T-cell (primary cell): Measurements from ENCODE around the gene FIBP. TPM values are rescaled to one million over a fixed set of nuclear protein-coding genes. Genes with fewer than 3 reads are reported as not detected.

ENCODE experiments used
- ATAC-seq, 4 experiments: fragments of 200-7000 bp in 3 of 4; fragments of 150-1000 bp in 1 of 4; cut with Tn5 transposase; replicated peaks in 1 of 4; 1 replicate in 3 of 4; 2 replicates in 1 of 4; pipeline ENCODE4 v1.10.0; 2021; ENCODE audit warnings: moderate library complexity in 3 of 4, mild to moderate bottlenecking in 2 of 4, moderate number of reproducible peaks in 1 of 4
- CTCF ChIA-PET, 2 donors: fragments of 300-600 bp; sonication (Branson Sonifier 250); formaldehyde crosslinking; loops; one replicate each; lab custom pipeline; 2022; ENCODE audit warnings: antibody characterized with exemption in 2 of 2; lab: Charles Lee
- POLR2A ChIA-PET, 2 donors: fragments of 300-600 bp; sonication (Branson Sonifier 250); formaldehyde crosslinking; loops; one replicate each; lab custom pipeline; 2022; ENCODE audit warnings: antibody characterized with exemption in 2 of 2; lab: Charles Lee
- DNase-seq, 35 experiments: peaks; one replicate each; pipeline versions ENCODE4 v3.0.0 to v3.0.0-alpha.2; 2013 to 2023
- H3K27ac ChIP-seq: one replicate; pipeline ENCODE4 v1.5.1; 2013; ENCODE audit warnings: low read length
- H3K27me3 ChIP-seq, 2 experiments: replicated peaks in 1 of 2; 1 replicate in 1 of 2; 2 replicates in 1 of 2; pipeline versions ENCODE4 v1.6.1 to v1.7.0; 2013; ENCODE audit warnings: low read length in 1 of 2, mixed read lengths in 1 of 2; ENCODE audit not compliant: control insufficient read depth in 2 of 2, insufficient read depth in 2 of 2; ENCODE audit errors: extremely low read depth in 1 of 2
- H3K36me3 ChIP-seq, 2 donors: 1 replicate in 1 of 2; 2 replicates in 1 of 2; pipeline versions ENCODE4 v1.6.1 to v1.7.0; 2013; ENCODE audit warnings: low read length in 1 of 2; ENCODE audit not compliant: control insufficient read depth in 2 of 2, insufficient read depth in 1 of 2; ENCODE audit errors: extremely low read depth in 1 of 2
- H3K4me1 ChIP-seq, 2 experiments: 1 replicate in 1 of 2; 2 replicates in 1 of 2; pipeline versions ENCODE4 v1.6.1 to v1.7.0; 2013; ENCODE audit warnings: low read length in 2 of 2, mixed read lengths in 1 of 2; ENCODE audit not compliant: insufficient read depth in 2 of 2, control insufficient read depth in 1 of 2; ENCODE audit errors: extremely low read depth in 1 of 2
- H3K4me3 ChIP-seq, 2 donors: 1 replicate in 1 of 2; 2 replicates in 1 of 2; pipeline versions ENCODE4 v1.5.1 to v1.7.0; 2013; ENCODE audit warnings: mild to moderate bottlenecking in 2 of 2, low read length in 1 of 2, moderate library complexity in 1 of 2; ENCODE audit not compliant: control insufficient read depth in 1 of 2; ENCODE audit errors: extremely low read depth in 1 of 2
- H3K9me3 ChIP-seq: 2 replicates; pipeline ENCODE4 v1.7.0; 2013
- H3K27ac Mint-ChIP-seq, 2 donors: one replicate each; pipeline ENCODE4 v1.8.0; 2020 to 2021; ENCODE audit warnings: mild to moderate bottlenecking in 2 of 2, mixed read lengths in 2 of 2
- H3K27me3 Mint-ChIP-seq, 2 donors: one replicate each; pipeline ENCODE4 v1.8.0; 2021 to 2022; ENCODE audit warnings: mixed read lengths in 2 of 2
- H3K36me3 Mint-ChIP-seq: one replicate; pipeline ENCODE4 v1.8.0; 2021; ENCODE audit warnings: mixed read lengths
- H3K4me1 Mint-ChIP-seq, 3 donors: one replicate each; pipeline ENCODE4 v1.8.0; 2020 to 2022; ENCODE audit warnings: mixed read lengths in 3 of 3, mild to moderate bottlenecking in 1 of 3
- H3K4me3 Mint-ChIP-seq, 3 donors: one replicate each; pipeline ENCODE4 v1.8.0; 2020 to 2022; ENCODE audit warnings: mild to moderate bottlenecking in 3 of 3, mixed read lengths in 3 of 3, moderate library complexity in 3 of 3
- H3K9me3 Mint-ChIP-seq, 3 donors: one replicate each; pipeline ENCODE4 v1.8.0; 2020 to 2022; ENCODE audit warnings: mixed read lengths in 3 of 3
- WGBS: methylation state at CpG from one replicate; pipeline ENCODE4 v1.1.5; 2013; ENCODE audit warnings: missing lambda C conversion rate; ENCODE audit not compliant: insufficient coverage; 5-methylcytosine and 5-hydroxymethylcytosine counted together
- total RNA-seq, 35 experiments: library from RNA in 6 of 35; stranded (reverse) in 6 of 35; fragments of 120-200 nt in 1 of 35; gene quantifications; one replicate each; pipeline versions ENCODE4 v1.2.1 to v1.2.4 and lab custom pipeline; 2013 to 2026

The FIBP gene
- total RNA-seq, 5 donors from 2014 or later (not counting 1 experiment from before 2014, with no cell fraction given), result 30.2 to 47.1 (median 39.2) TPM

GRCh38 chr11:65887723-65888162 is 528 bp downstream of the FIBP start:
- H3K27me3 Mint-ChIP-seq, result no peaks in the 10 kb centered on the region
- peak overlapping the region; percentile 91 for H3K27ac ChIP-seq
- ATAC-seq (no peak), DNase-seq (no peak)
- WGBS, result 7% methylated on average over 19 of the region's 23 CpGs
- H3K9me3 Mint-ChIP-seq, result no peaks in the 10 kb centered on the region
- CTCF ChIA-PET, result interaction anchor here (0.6 to 9.7 kb wide), 26 partner anchors 11 to 273 kb away, joined by 3 to 167 read pairs (median 4); partner anchors contain the start of genes BANF1 (in 1 of the 2), CFL1 (in 1 of the 2), EIF1AD (in 1 of the 2) and FOSL1 (in 1 of the 2)
- H3K27me3 ChIP-seq, result no peaks in the 10 kb centered on the region
- peak overlapping the region; percentile 93 to 99 for H3K27ac Mint-ChIP-seq
- H3K4me1 Mint-ChIP-seq, result peaks cover 62 to 70% (median 64%) of the 10 kb centered on the region in 3 donors
- peaks cover 12 to 36% of the 10 kb centered on the region in 2 donors for H3K36me3 ChIP-seq
- H3K9me3 ChIP-seq, result no peaks in the 10 kb centered on the region
- POLR2A ChIA-PET, result interaction anchor here (0.6 to 0.7 kb wide), 10 partner anchors 9 to 1662 kb away, joined by 3 to 6 read pairs (median 4); partner anchors contain the start of genes MUS81 (in 1 of the 2), NUDT22 (in 1 of the 2), SCYL1 (in 1 of the 2) and TRPT1 (in 1 of the 2)
- peak overlapping the region; percentile 85 to 94 (median 92) for H3K4me3 Mint-ChIP-seq
- peak overlapping the region; percentile 78 to 92 for H3K4me3 ChIP-seq
- peaks cover 4% of the 10 kb centered on the region for H3K36me3 Mint-ChIP-seq
- H3K4me1 ChIP-seq, result peaks cover 23 to 63% of the 10 kb centered on the region in 2 experiments

- Histone ChIP-seq H3K4me3 (peak overlapping the region in 1 of 2 donors; percentile 92), H3K9me3 (no peaks in the 10 kb centered on the region), H3K36me3 (peaks cover 18 to 43% of the 10 kb centered on the region in 2 donors), H3K27ac (peak overlapping the region; percentile 91), H3K27me3 (no peaks in the 10 kb centered on the region), H3K4me1 (peaks cover 18 to 57% of the 10 kb centered on the region in 2 experiments)
- Mint-ChIP-seq H3K4me1 (peaks cover 55 to 63% (median 59%) of the 10 kb centered on the region in 3 donors), H3K4me3 (peak overlapping the region; percentile 85 to 94 (median 92)), H3K27me3 (no peaks in the 10 kb centered on the region), H3K36me3 (peaks cover 4% of the 10 kb centered on the region), H3K27ac (peak overlapping the region; percentile 93 to 99), H3K9me3 (no peaks in the 10 kb centered on the region)
- CTCF ChIA-PET, result interaction anchor here (0.8 to 9.7 kb wide), 5 partner anchors 18 to 175 kb away, joined by 3 to 167 read pairs (median 3); partner anchors contain the start of genes CFL1 (in 1 of the 2), KAT5 (in 1 of the 2) and MUS81 (in 1 of the 2)
- POLR2A ChIA-PET, result interaction anchor here (0.5 to 0.6 kb wide), 3 partner anchors 8 to 156 kb away, joined by 4 to 6 read pairs (median 4); no protein-coding TSS in a partner anchor
- ATAC-seq (no peak), DNase-seq (no peak)
- 87% methylated on average over 12 of the region's 14 CpGs for WGBS
Observed at GRCh38 chr11:65886826-65887722, 1.2 kb downstream of the FIBP start.

- Histone ChIP-seq H3K27me3 (no peaks in the 10 kb centered on the region), H3K4me1 (peaks cover 13 to 58% of the 10 kb centered on the region in 2 experiments), H3K9me3 (no peaks in the 10 kb centered on the region), H3K36me3 (peaks cover 18 to 45% of the 10 kb centered on the region in 2 donors), H3K27ac (no peak overlapping the region), H3K4me3 (no peak overlapping the region)
- Mint-ChIP-seq H3K4me1 (peaks cover 58 to 62% (median 58%) of the 10 kb centered on the region in 3 donors), H3K4me3 (peak overlapping the region; percentile 63 to 94 (median 85)), H3K9me3 (no peaks in the 10 kb centered on the region), H3K36me3 (peaks cover 4% of the 10 kb centered on the region), H3K27me3 (no peaks in the 10 kb centered on the region), H3K27ac (peak overlapping the region; percentile 39 to 93)
- DNase-seq, result no peak
- ChIA-PET POLR2A (interaction anchor here in 1 of 2 donors (0.5 to 0.7 kb wide), 2 partner anchors 7 to 101 kb away, joined by 3 to 8 read pairs; no protein-coding TSS in a partner anchor), CTCF (interaction anchor here (0.5 to 9.7 kb wide), 16 partner anchors 12 to 271 kb away, joined by 3 to 167 read pairs (median 4); partner anchors contain the start of genes CFL1 (in 1 of the 2), FOSL1 (in 1 of the 2), KAT5 (in 1 of the 2) and MUS81 (in 1 of the 2))
- WGBS, result 95% methylated on average over 4 of the region's 12 CpGs
- ATAC-seq, result no peak
Observed at GRCh38 chr11:65885808-65886536, 2.3 kb downstream of the FIBP start.

GRCh38 chr11:65885231-65885630 is 3.0 kb downstream of the FIBP start:
- no peak overlapping the region for H3K4me3 Mint-ChIP-seq
- H3K4me1 ChIP-seq, result peaks cover 13 to 64% of the 10 kb centered on the region in 2 experiments
- H3K27ac Mint-ChIP-seq, result peak overlapping the region in 1 of 2 donors; percentile 44

GRCh38 chr11:65884716-65885092 is 3.6 kb downstream of the FIBP start:
- Histone ChIP-seq H3K4me3 (no peak overlapping the region), H3K36me3 (peaks cover 18 to 45% of the 10 kb centered on the region in 2 donors), H3K4me1 (peaks cover 10 to 64% of the 10 kb centered on the region in 2 experiments), H3K27ac (no peak overlapping the region), H3K9me3 (no peaks in the 10 kb centered on the region), H3K27me3 (no peaks in the 10 kb centered on the region)
- H3K36me3 Mint-ChIP-seq, result peaks cover 4% of the 10 kb centered on the region
- no peaks in the 10 kb centered on the region for H3K9me3 Mint-ChIP-seq
- no peaks in the 10 kb centered on the region for H3K27me3 Mint-ChIP-seq
- H3K27ac Mint-ChIP-seq, result peak overlapping the region; percentile 73 to 83
- ATAC-seq (peak; percentile 39 to 47 (median 45)), DNase-seq (peak; percentile 46 to 90 (median 71))
- 22% methylated on average over 8 of the region's 9 CpGs for WGBS
- H3K4me3 Mint-ChIP-seq, result no peak overlapping the region
- CTCF ChIA-PET, result interaction anchor here (0.6 to 9.7 kb wide), 26 partner anchors 9 to 173 kb away, joined by 3 to 167 read pairs (median 4); partner anchors contain the start of genes MUS81 (in 2 of the 2), BANF1 (in 1 of the 2), CFL1 (in 1 of the 2) and EIF1AD (in 1 of the 2)
- POLR2A ChIA-PET, result no interaction called here
- H3K4me1 Mint-ChIP-seq, result peaks cover 61 to 68% (median 63%) of the 10 kb centered on the region in 3 donors

More at GRCh38 chr11:65885231-65885630, 3.0 kb downstream of the FIBP start:
- H3K4me1 Mint-ChIP-seq, result peaks cover 63 to 68% (median 63%) of the 10 kb centered on the region in 3 donors
- WGBS, result 93% methylated on average over 7 of the region's 7 CpGs
- H3K27me3 Mint-ChIP-seq, result no peaks in the 10 kb centered on the region
- H3K36me3 Mint-ChIP-seq, result peaks cover 4% of the 10 kb centered on the region
- Histone ChIP-seq H3K36me3 (peaks cover 18 to 45% of the 10 kb centered on the region in 2 donors), H3K4me3 (no peak overlapping the region), H3K27ac (no peak overlapping the region), H3K9me3 (no peaks in the 10 kb centered on the region), H3K27me3 (no peaks in the 10 kb centered on the region)
- ChIA-PET POLR2A (interaction anchor here in 1 of 2 donors (0.5 to 0.7 kb wide), 2 partner anchors 8 to 101 kb away, joined by 3 to 8 read pairs; no protein-coding TSS in a partner anchor), CTCF (interaction anchor here (0.6 to 9.7 kb wide), 23 partner anchors 8 to 159 kb away, joined by 3 to 167 read pairs (median 4); partner anchors contain the start of genes MUS81 (in 2 of the 2), CFL1 (in 1 of the 2), FOSL1 (in 1 of the 2) and SART1 (in 1 of the 2))
- no peak for DNase-seq
- H3K9me3 Mint-ChIP-seq, result no peaks in the 10 kb centered on the region
- ATAC-seq, result no peak
